AG10803 (cell line): Measurements from ENCODE around the gene SMAD2.

Experiments used
- DNase-seq: peaks from one replicate; pipeline ENCODE4 v3.0.0; 2010; ENCODE audit warnings: low read depth
- H3K4me3 ChIP-seq: 2 replicates; pipeline ENCODE4 v1.5.1; 2011; ENCODE audit warnings: mild to moderate bottlenecking, low read length, control low read depth
- CTCF ChIP-seq: conservative IDR thresholded peaks from 2 replicates; pipeline ENCODE4 v1.5.1; 2011; ENCODE audit warnings: mild to moderate bottlenecking, low read length, control low read depth, inconsistent platforms

Gene SMAD2

GRCh38 chr18:47930199-47930930 is at the start of gene SMAD2:
Gene SMAD2, minus strand, starts transcription at chr18:47930659. Its CDS starts 33,903 bp downstream, at chr18:47896756.
- TF ChIP-seq CTCF: no peak
- peak; percentile 70 for DNase-seq
- peak within 1 kb of the TSS; percentile 83 for H3K4me3 ChIP-seq

- no peak for TF ChIP-seq CTCF
- no peak for DNase-seq
- H3K4me3 ChIP-seq: no peak overlapping the region
Observed at GRCh38 chr18:47979611-47980200, 49.2 kb upstream of the SMAD2 start.

- no peak overlapping the region for H3K4me3 ChIP-seq
- no peak for TF ChIP-seq CTCF
- no peak for DNase-seq
Observed at GRCh38 chr18:47978603-47979002, 48.1 kb upstream of the SMAD2 start.

- H3K4me3 ChIP-seq: no peak overlapping the region
- no peak for DNase-seq
- TF ChIP-seq CTCF: no peak
Observed at GRCh38 chr18:47978141-47978540, 47.7 kb upstream of the SMAD2 start.

GRCh38 chr18:47975701-47976100 is 45.2 kb upstream of the SMAD2 start:
- no peak for TF ChIP-seq CTCF
- no peak for DNase-seq
- H3K4me3 ChIP-seq: no peak overlapping the region

GRCh38 chr18:47975105-47975504 is 44.6 kb upstream of the SMAD2 start:
- no peak for DNase-seq
- no peak overlapping the region for H3K4me3 ChIP-seq
- no peak for TF ChIP-seq CTCF
